Ishikawa (cell line): Measurements from ENCODE around the gene APBA2.

Source experiments
- CEBPB ChIP-seq: IDR thresholded peaks from 2 replicates; pipeline ENCODE4 v1.6.1; 2012
- CREB1 ChIP-seq: IDR thresholded peaks from 2 replicates; pipeline ENCODE4 v1.6.1; 2012; ENCODE audit warnings: low read depth
- EGR1 ChIP-seq: IDR thresholded peaks from 2 replicates; pipeline ENCODE4 v1.6.1; 2012
- EP300 ChIP-seq: IDR thresholded peaks from 2 replicates; pipeline ENCODE4 v1.6.1; 2012; ENCODE audit warnings: borderline replicate concordance
- RAD21 ChIP-seq: IDR thresholded peaks from 2 replicates; pipeline ENCODE4 v1.6.1; 2012; ENCODE audit warnings: low read depth
- REST ChIP-seq: IDR thresholded peaks from 2 replicates; pipeline ENCODE4 v1.6.1; 2012; ENCODE audit warnings: low read depth, mild to moderate bottlenecking
- TAF1 ChIP-seq: IDR thresholded peaks from 2 replicates; pipeline ENCODE4 v1.6.1; 2012; ENCODE audit warnings: low read depth, mild to moderate bottlenecking
- YY1 ChIP-seq: IDR thresholded peaks from 2 replicates; pipeline ENCODE4 v1.6.1; 2012; ENCODE audit warnings: low read depth

GRCh38 chr15:29140475-29141307, 254.9 kb downstream of the APBA2 start:
- no peak for TF ChIP-seq YY1
- no peak for TF ChIP-seq REST
- TF ChIP-seq CREB1, result no peak
- TF ChIP-seq CEBPB, result no peak
- no peak for TF ChIP-seq RAD21
- TF ChIP-seq EP300, result no peak
- no peak for TF ChIP-seq EGR1
- no peak for TF ChIP-seq TAF1
